Brain microvascular endothelial cell (primary cell): ENCODE measurements around the gene FAM78B.

ENCODE experiments used
- DNase-seq: peaks from one replicate; pipeline ENCODE4 v3.0.0-alpha.2; 2020
- H3K27ac ChIP-seq: fragments of 250-450 bp; sonication (Bioruptor Pico); 2 replicates; pipeline ENCODE4 v1.5.1; 2020; ENCODE audit warnings: mild to moderate bottlenecking, moderate library complexity
- H3K27me3 ChIP-seq: fragments of 250-450 bp; sonication (Bioruptor Pico); replicated peaks from 2 replicates; pipeline ENCODE4 v1.5.1; 2020; ENCODE audit warnings: mild to moderate bottlenecking
- H3K36me3 ChIP-seq: fragments of 250-450 bp; sonication (Bioruptor Pico); replicated peaks from 2 replicates; pipeline ENCODE4 v1.5.1; 2020; ENCODE audit warnings: mild to moderate bottlenecking
- H3K4me3 ChIP-seq: 2 replicates; pipeline ENCODE4 v1.5.1; 2011; ENCODE audit warnings: low read depth, mild to moderate bottlenecking, control low read depth, low read length, moderate library complexity
- CTCF ChIP-seq: IDR thresholded peaks from 2 replicates; pipeline ENCODE4 v1.5.1; 2011; ENCODE audit warnings: low read depth, mild to moderate bottlenecking, moderate library complexity, low read length, control low read depth, inconsistent platforms; ENCODE audit errors: missing control alignments
- in situ Hi-C: cut with HindIII; loops from 2 replicates; pipeline ENCODE4 v1.10.0; 2017; ENCODE audit warnings: low sequenced_read_pairs, low pct_ligation_motif_present

Gene FAM78B

DNA sequence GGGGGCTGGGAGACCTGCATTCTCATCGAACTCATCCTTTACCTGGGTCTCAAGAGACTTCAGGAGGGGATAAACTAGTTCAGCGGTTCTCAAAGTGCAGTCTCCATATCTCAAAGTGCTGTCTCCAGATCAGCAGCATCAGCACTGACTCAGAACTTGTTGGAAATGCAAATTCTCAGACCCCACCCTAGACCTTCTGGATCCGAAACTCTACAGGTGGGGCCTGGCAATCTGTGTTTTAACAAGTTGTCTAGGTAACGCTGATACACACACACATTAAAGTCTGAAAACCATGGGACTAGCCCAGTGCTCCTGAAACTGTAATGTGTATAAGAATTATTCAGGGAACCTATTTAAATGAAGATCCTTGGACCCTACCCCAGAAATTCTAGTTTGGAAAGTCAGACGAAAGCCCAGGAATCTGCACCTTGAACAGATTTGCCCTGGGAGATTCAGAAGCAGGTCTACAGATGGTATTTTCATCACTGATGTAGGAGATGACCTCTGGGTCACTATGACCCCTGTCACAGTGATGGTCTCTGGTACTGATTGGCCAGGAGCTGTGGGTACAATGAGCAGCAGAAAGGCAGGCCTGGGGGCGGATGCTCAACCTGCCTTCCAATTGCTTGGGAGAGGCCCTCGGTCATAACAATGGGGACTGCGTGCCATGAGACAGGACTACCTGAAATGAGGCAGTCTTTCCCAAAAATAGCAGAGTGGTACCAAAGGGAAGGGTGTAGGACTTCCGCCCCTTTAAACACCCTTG, 127.2 kb downstream of the FAM78B start:
- Histone ChIP-seq H3K27me3 (no peaks in the 10 kb centered on the region), H3K36me3 (no peaks in the 10 kb centered on the region), H3K4me3 (no peak overlapping the region), H3K27ac (no peak overlapping the region)
- no peak for DNase-seq
- in situ Hi-C loops: no loop called here
- no peak for TF ChIP-seq CTCF

DNA sequence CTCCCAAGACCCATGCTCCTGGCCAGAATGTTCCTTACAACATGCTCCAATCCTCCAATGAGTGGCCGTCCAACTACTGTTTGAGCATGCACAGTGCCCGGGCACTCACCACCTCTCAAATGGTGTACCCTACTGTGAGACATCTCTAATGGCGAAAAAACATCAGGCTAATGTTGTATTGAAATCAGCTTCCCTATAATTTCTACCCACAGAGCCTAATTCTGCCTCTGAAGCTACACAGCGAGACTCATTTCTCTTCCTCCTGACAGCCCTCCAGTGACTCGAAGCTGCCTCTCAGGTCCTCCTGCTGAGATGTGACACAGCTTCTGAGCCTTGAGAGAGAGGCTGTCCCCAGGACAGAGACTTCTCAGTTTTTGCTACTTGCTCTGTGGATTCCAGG, 130.7 kb downstream of the FAM78B start:
- no peak overlapping the region for H3K27ac ChIP-seq
- in situ Hi-C loops: no loop called here
- H3K36me3 ChIP-seq: no peaks in the 10 kb centered on the region
- no peak for DNase-seq
- no peak for TF ChIP-seq CTCF
- H3K4me3 ChIP-seq: no peak overlapping the region
- no peaks in the 10 kb centered on the region for H3K27me3 ChIP-seq

- no peak for DNase-seq
- H3K36me3 ChIP-seq: no peaks in the 10 kb centered on the region
- no peak overlapping the region for H3K4me3 ChIP-seq
- TF ChIP-seq CTCF: no peak
- H3K27ac ChIP-seq: no peak overlapping the region
- in situ Hi-C loops: no loop called here
- no peaks in the 10 kb centered on the region for H3K27me3 ChIP-seq
Measured at GRCh38 chr1:166032572-166033371, 134.0 kb downstream of the FAM78B start.

DNA sequence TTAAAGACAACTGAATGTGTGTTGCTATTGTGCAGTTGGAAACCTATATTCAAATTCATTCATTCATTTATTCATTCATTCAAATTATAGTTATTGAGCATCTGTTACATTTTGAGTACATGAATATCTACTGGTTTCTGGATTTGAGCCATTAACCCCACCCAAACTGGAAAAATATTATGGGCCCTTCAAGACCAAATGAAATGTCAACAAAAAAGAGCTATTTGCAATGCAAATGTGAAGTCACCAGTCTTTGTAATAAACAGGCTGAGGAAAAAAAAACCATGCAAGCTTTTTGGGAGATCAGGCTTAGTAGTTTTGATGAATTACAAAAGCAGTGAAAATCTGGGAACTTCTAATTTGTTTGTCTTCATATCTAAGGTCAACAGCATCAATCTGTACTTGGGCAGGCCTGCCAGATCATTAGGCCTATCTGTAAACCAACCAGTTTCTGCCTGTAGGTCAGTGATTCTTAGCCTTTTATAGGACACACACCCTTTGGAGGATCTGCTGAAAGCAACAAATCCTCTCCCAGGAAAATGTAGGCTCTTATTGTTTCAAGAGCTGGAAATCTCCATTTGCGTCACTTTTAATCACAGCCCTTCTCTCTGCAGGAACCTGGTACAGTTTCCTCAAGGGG, 134.7 kb downstream of the FAM78B start:
- DNase-seq: no peak
- Histone ChIP-seq H3K36me3 (no peaks in the 10 kb centered on the region), H3K27me3 (no peaks in the 10 kb centered on the region), H3K4me3 (no peak overlapping the region), H3K27ac (no peak overlapping the region)
- TF ChIP-seq CTCF: no peak
- in situ Hi-C loops: no loop called here

DNA sequence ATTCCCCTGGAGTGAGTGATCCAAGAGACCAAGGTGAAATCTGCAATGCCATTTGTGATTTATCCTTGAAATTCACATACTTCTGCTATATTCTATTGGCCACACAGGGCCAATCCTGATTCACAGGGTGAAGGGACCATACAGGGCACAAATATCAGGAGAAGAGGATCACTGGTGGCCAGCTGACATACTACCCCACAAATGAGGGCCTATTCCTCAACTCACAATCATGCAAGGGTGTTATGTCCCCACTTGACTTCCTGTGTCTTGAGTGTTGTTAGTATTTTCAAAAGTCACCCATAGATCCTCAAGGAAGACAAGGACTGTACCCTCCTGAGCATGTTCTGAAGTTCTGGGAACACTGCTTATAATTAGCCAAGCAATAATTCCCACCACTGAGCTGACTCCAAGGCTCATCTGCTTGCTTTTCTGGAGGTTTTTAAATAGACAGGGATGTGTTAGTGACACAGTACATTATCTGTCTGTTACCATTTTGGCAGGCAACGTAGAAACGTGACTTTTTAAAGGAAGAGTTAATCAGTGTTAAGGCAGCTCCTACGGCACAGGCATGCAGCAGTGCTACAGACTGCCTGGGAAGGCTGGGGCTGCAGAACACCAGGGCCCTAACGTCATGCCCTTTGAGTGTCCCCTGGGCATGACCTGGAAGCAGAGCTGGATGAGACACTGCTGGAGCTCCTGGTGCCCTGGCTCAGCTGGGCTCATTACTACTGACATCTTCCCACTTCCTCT, 137.4 kb downstream of the FAM78B start:
- in situ Hi-C loops: no loop called here
- Histone ChIP-seq H3K27me3 (no peaks in the 10 kb centered on the region), H3K27ac (no peak overlapping the region), H3K4me3 (no peak overlapping the region), H3K36me3 (no peaks in the 10 kb centered on the region)
- no peak for DNase-seq
- no peak for TF ChIP-seq CTCF
